ENCODE results near the gene COL9A3.
"Not testable (repeated sequence)": the region's sequence is repeated elsewhere in the genome, so short reads cannot be mapped to it uniquely, and the experiment has no call there.

Gene COL9A3

DNA sequence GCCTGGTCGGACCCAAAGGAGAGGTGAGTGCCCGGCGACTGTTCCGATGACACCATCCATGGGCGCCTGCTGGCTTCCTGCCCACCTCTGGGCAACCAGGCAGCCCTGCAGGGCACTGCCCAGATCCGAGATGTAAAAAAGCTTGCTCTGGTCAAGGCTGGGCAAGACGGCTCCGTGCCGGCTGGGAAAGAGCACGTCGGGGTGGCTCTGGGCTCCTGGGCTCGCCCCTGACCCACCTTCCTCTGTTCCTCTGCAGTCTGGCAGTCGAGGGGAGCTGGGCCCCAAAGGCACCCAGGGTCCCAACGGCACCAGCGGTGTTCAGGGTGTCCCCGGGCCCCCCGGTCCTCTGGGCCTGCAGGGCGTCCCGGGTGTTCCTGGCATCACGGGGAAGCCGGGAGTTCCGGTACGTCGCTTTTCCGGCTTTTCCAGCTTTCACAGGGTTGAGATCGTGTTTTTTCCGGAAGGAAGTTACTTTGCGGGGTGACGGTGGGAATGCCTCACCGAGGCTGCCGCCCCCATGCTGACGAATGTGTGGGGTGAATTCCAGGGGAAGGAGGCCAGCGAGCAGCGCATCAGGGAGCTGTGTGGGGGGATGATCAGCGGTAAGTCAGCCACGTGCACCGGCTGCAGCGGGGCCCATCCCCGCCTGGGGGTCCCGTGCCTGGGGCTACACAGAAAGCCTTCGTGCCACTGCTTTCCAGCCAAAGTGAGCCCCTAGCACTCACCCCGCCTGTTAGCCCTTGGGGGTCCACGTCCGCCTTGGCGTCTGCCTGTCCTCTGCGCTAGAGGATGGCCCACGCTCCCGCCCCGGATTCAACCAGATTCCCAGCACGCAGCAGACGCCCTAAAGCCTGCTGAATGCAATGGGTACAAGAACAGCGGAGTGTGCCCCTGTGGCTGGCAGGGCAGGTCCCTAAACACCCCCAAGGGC is 19.3 kb downstream of the COL9A3 start:
- no peak for DNase-seq (ENCODE audit: low read depth in 2 of 2)

DNA sequence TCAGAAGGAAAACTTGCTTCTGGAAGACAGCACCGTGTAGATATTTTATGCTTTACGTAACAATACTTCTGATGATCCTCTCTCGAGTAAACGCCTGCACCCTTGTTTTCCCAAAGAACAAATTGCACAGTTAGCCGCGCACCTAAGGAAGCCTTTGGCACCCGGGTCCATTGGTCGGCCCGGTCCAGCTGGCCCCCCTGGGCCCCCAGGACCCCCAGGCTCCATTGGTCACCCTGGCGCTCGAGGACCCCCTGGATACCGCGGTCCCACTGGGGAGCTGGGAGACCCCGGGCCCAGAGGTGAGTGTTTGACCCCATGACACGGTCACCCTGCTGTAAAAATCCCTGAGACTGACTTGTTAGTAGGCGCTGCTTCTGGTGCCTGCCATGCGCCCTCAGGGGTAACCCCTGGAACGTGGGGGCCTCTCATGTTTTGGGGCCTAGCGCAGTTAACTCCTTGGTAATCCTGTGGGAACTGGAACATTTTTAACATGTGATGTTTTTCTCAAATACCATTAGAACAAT is 20.2 kb downstream of the COL9A3 start:
- DNase-seq (ENCODE audit: low read depth in 2 of 2), result no peak

DNA sequence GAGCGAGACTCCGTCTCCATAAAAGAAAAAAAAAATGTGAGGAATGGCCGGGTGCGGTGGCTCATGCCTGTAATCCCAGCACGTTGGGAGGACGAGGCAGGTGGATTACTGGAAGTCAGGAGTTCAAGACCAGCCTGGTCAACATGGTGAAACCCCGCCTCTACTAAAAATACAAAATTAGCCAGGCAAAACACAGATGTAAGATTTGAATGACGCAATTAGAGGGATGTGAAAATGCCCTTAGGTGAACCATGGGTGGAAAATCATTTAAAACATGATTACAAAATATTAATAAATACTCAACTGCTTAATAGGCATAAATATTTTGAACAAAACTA is 20.9 kb downstream of the COL9A3 start:
- no peak for DNase-seq (ENCODE audit: low read depth in 2 of 2)

DNA sequence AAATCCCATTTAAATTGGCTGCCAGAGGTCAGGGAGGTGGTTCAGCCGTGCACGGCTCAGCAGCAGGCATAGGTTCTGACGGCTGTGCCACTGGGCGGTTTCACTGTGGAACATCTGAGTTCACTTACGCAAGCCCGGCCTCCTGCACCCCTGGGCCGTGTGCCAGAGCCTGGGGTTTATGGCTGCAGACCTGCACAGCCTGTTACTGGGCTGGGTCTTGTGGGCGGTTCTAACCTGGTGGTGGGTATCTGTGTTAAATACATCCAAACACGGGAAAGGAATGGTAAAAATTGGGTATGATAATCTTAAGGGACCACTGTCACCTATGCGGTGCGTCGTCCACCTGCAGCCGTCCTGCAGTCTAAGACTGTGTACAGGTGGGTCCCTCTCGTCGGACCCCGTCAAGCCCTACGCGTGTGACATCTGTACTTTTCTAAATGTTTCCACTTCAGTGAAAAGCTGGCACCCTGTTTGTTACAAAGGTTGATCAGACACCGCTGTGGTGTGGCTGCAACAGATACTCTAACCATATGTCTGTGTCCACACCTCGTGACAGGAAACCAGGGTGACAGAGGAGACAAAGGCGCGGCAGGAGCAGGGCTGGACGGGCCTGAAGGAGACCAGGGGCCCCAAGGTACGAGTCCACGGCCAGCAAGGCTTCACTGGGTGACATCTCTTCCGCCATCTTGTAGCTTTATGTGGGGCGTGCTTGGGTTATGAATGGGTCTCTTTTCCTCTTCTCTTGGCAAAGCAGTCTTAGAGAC is 21.5 kb downstream of the COL9A3 start:
- DNase-seq (ENCODE audit: low read depth in 2 of 2), result no peak

DNA sequence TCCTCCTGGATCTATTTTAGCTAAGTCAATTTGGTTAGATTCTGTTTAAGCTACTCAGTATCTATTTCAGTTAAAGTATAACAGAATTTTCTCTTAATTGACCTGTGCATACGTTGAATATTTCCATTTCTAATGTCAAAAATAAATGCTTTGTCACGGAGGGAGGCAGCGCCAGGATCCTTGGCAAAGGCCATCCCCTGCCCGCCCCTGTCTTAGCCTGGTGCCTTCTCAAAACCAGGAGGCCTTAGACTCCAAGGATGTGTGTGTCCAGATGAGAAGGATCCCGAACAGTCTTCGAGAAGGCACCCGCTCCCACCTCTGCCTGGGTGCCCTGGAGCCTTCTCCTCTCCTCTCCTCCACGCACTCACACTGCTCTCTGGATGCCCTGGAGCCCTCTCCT is 22.4 kb downstream of the COL9A3 start:
- DNase-seq (ENCODE audit: low read depth in 2 of 2), result no peak

DNA sequence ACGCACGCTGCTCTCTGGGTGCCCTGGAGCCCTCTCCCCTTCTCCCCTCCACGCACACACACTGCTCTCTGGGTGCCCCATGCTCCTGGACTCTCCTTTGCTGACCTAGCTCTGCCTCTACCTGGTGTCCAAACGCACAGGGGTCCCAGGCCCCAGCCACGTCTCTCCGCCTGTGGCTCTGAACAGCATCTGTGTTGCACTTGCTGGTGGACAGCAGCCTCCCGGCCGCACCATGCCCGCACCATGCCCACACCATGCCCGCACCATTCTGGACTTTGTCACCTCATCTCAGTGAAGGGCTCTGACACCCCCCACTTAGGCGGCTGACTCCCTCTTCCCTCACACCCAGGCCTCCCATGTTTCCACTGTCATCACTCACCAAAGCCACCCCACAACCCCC is 23.0 kb downstream of the COL9A3 start:
- DNase-seq (ENCODE audit: low read depth in 2 of 2), result no peak

DNA sequence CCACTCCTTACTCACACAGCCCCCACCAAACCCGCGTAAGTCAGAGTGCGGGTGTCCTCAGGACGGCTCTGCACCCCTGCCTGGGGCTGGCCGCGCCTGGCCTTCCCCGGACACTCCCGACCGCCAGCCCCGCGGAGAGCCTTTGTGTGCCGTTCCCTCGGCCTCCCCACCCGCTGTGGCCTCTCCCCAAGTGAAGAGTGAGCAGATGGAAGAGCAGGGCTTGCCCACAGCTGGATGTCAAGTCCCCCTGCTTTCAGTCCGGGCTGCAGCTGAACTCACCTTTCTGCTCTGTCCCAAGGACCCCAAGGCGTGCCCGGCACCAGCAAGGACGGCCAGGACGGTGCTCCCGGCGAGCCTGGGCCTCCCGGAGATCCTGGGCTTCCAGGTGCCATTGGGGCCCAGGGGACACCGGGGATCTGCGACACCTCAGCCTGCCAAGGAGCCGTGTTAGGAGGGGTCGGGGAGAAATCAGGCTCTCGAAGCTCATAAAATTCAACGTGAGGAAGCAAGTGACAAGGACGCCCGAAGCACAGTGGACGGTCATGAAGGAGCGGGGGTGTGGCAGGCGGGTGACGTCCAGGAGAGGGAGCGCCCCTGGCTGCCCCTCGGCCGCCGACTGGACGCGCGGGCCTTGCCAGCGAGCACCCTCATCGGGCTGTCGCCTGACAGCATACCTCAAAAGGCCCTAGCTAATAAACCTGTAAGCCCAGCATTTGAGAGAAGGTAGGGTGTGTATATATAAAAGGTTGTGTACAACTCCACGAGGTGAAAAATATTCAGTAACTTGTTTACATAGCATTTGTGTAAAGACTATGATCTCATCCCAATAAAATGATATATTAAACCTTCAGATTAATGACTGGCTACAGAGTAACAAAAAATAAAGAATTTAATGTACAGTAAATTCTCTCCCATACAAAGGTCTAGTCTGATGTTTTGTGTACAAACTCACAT is 23.7 kb downstream of the COL9A3 start:
- DNase-seq (ENCODE audit: low read depth in 2 of 2), result no peak

DNA sequence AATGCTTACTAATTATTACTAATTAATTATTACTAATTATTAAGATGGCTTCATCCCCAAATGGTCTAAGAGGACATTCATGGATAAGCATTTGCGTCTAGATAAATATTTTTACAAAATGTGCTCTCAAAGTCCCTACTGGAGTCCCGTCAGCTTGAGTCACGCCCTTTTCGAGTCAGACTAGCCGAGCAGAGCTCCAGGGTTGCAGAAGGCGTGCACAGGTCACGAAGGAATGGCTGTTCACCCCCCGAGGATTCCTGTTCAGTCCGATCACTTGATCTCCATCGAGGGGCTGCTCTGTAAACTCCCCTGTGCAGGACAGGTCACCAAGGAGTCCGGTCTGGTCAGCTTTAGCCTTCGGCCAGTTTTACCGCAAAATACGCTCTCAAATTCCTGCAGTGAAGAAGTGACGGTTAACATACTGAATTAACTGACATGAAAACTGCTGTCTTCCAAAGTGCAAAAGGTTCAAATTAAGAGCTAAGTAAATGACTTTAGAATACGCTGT is 24.9 kb downstream of the COL9A3 start:
- no peak for DNase-seq (ENCODE audit: low read depth in 2 of 2)

DNA sequence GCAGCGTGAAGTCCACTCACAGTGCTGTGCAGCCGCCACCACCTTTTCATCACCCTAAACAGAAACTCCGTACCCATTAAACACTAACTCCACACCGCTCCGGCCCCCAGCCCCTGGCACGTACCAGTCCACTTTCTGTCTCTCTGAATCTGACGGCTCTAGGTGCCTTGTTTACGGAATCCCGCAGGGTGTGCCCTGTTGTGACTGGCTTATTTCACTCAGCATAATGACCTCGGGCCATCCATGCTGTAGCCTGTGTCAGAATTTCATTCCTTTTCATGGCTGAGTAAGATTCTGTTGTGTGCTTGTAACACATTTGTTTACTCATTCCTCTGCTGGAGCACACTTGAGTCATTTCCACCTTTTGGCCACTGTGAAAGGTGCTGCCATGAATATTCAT is 26.8 kb downstream of the COL9A3 start:
- DNase-seq (ENCODE audit: low read depth in 2 of 2), result no peak

DNA sequence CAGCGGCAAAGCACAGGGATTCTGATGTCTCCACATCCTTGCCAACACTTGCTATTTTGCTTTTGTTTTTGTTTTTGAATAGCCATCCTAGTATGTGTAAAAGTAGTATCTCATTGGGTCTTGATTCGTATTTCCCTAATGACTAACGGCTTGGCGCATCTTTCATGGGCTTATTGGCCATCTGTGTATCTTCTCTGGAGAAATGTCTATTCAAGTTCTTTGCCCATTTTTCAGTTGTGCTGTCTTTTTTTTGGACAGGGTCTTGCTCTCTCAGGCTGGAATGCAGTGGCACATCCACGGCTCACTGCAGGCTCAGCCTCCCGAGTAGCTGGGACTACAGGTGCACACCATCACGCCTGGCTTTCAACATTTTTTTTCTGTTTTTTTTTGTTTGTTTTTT is 27.3 kb downstream of the COL9A3 start:
- DNase-seq (ENCODE audit: low read depth in 2 of 2), result no peak

DNA sequence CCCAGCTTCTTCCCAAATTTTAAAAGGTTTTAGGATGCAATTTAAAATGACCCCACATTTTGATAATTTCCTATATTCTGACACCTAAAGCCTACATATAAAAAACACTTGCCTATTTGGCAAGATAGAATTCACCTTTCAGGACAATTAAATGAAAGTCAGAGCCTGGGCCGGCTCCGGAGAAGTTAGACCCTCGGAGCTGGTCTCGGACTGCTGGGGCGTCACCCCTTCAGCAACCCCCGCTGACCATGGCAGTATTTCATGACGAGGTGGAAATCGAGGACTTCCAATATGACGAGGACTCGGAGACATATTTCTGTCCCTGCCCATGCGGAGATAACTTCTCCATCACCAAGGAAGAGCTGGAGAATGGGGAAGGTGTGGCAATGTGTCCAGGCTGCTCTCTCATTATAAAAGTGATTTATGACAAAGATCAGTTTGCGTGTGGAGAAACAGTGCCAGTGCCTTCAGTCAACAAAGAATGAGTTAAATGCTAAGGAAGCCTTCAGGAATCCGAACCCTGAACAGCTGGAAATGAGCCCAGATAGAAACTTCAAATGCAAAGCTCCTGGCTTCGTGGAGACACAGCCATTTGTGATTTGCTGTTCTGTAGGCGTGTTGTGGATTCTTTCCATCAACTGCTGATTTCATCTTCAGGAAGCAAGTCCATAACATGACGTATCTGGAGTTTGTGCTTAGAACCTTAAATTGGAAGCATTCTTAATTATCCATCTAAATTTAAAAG is 28.7 kb downstream of the COL9A3 start:
- DNase-seq (ENCODE audit: low read depth in 2 of 2), result no peak

DNA sequence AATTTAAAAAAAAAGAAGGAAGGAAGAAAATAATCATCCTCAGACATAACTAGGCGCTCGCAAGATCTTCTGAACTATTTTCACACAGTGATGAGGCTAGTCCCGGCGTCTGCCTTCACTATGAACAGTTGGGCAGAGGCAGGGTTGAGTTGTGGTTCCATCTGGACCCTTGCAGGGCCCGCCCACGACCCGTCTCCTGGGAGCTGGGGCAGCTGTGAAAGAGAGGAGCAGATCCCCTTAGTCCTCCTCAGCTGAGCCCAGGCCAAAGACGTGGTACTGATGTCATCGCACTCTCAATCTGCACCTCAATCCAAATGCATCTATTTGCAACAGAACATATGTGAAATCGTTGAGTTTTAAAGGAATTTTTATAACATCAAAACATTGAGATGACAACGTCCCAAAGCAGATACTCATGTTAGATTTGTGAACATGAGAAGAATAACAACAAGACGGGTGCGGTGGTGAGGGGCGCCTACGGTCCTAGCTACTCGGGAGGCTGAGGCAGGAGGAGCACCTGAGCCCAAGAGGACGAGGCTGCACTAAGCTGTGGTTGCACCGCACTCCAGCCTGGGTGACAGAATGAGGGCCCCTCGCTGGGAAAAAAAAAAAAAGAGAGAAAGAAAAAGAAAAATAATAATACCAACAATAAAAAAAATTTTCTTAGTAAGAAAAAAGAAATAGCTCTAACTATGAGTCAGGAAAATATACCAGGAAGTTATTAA is 29.5 kb downstream of the COL9A3 start:
- DNase-seq (ENCODE audit: low read depth in 2 of 2), result no peak

DNA sequence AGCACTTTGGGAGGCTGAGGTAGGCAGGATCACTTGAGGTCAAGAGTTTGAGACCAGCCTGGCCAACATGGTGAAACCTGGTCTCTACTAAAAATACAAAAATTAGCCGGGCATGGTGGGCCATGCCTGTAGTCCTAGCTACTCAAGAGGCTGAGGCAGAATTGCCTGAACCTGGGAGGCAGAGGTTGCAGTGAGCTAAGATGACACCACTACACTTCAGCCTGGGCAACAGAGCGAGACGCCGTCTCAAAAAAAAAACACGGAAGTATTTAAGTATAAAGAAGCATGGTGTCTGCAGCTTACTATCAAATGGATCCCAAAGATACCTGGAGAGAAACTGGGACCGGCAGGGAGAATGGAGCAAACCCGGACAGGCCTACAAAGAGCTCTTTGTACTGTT is 32.1 kb downstream of the COL9A3 start:
- DNase-seq (ENCODE audit: low read depth in 2 of 2), result not testable (repeated sequence)

DNA sequence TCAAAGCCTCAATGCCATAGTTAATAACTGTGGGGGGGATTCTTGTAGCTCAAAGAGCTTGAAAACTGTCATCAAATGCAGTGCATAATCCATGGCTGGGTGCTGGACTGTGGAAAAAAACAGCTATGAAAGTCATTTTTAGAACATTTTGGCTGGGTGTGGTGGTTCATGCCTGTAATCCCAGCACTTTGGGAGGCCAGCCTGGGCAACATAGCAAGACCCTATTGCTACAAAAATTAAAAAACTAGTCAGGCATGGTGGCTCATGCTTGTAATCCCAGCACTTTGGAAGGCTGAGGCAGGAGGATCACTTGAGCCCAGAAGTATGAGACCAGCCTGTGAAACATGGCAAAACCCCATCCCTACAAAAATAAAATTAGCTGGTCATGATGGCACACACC is 32.6 kb downstream of the COL9A3 start:
- no peak for DNase-seq (ENCODE audit: low read depth in 2 of 2)

DNA sequence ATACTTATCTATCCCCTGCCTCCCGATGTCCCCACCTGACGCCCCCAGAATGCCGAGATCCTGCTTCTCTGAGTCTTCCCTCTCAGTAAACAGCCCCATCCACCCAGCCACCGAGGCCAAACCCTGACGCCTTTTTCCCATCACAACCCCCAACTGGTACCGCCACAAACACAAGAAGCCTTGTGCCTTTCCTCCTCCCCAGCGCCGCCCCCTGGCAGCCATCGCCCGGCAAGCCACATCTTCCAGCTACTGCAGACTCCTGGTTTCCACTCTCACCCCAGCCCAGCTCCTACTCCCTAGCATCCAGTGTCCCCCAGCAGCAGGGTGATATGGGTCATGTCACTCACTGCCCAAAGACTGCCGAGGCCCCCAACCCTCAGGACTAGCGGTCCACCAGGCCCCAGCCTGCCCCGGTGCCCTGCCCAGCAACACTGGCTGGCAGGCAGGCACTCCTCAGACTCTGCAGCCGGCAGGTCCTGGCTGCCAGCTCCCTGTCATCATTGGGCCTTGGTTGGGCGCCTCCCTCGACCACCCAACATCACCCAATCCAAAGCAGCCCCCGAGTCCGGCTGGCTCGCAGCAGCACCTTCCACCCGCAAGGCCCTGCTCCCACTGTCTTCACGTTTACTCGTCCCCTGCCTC is 33.6 kb downstream of the COL9A3 start:
- no peak for DNase-seq (ENCODE audit: low read depth in 2 of 2)

DNA sequence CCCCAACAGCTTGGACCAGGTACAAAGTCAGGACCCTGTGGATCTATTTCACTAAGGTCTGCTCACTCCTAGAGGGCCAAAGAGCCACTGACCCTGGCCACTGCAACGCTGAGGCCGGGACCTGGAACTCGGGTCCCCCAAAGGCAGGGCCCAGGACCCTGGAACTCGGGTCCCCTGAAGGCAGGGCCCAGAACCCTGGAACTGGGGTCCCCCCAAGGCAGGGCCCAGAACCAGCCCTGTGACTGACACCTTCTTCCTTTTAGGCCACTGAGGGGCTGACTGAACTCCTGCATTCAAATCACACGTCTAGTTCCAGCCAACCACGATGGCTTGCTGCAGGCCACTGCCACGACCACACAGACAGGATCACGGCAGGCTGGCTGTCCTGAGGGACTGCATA is 35.3 kb downstream of the COL9A3 start:
- DNase-seq (ENCODE audit: low read depth in 2 of 2), result no peak

DNA sequence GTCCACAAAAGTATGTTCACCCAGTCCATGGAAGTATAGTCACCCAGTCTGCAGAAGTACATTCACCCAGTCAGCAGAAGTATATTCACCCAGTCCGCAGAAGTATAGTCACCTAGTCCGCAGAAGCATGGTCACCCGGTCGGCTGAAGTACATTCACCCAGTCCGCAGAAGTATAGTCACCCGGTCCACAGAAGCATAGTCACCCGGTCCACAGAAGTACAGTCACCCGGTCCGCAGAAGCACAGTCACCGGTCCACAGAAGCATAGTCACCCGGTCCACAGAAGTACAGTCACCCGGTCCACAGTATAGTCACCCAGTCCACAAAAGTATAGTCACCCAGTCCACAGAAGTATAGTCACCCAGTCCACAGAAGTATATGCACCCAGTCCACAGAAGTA is 36.0 kb downstream of the COL9A3 start:
- no peak for DNase-seq (ENCODE audit: low read depth in 2 of 2)

DNA sequence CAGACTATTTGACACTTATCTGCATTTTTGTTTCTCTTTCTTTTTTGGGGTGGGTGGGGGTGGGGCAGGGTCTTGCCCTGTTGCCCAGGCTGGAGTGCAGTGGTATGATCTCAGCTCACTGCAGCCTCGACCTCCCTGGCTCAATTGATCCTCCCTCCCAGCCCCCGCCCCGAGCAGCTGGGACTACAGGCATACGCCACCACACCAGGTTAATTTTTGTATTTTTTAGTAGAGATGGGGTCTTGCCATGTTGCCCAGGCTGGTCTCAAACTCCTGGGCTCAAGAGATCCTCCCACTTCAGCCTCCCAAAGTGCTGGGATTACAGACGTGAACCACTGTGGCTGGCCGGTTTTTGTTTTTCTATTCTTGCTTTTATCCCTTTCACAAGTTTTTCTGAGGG is 36.5 kb downstream of the COL9A3 start:
- not testable (repeated sequence) for DNase-seq (ENCODE audit: low read depth in 2 of 2)

DNA sequence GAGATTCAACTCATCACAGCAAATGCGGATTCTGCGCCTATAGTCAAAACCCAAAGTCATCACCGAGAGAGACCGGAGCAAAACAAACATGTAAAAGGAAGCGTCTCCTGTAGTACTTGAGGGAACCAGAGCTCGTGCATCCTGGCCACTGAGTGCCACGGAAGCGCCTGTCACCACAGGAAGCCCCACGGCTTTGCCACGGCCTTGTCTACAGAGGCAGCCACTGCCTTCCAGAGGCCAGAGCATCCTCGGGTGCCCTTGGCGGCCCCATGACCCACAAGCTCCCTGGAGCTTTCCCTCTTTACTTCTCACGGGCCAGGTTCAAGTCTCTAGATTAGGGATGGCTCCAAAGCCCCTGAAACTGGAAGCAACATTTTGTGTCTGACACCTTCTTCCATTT is 37.3 kb downstream of the COL9A3 start:
- no peak for DNase-seq (ENCODE audit: low read depth in 2 of 2)

DNA sequence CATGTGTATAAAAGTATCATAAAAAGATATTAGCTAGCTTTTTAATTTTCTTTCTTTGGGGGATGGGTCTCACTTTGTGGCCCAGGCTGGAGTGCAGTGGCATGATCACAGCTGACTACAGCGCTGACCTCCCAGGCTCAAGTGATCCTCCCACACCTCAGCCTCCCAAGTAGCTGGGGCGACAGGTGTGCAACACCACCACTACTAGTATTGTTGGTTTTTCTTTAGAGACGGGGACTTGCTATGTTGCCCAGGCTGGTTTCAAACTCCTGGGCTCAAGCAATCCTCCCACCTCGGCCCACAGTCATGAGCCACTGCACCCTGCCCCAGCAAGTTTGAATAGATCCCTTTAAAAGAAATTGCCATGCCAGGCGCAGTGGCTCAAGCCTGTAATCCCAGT is 38.3 kb downstream of the COL9A3 start:
- no peak for DNase-seq (ENCODE audit: low read depth in 2 of 2)
